GM21526 (cell line): ENCODE results near the gene NEK8.
A peak's percentile ranks its signal among the peaks of the same experiment; 100 is the strongest.

Experiments used
- ATAC-seq: cut with Tn5 transposase; IDR thresholded peaks from one replicate; pipeline ENCODE4 v1.9.1; 2021; ENCODE audit warnings: moderate library complexity; ENCODE audit not compliant: unreplicated experiment, low FRiP score

The NEK8 gene

DNA sequence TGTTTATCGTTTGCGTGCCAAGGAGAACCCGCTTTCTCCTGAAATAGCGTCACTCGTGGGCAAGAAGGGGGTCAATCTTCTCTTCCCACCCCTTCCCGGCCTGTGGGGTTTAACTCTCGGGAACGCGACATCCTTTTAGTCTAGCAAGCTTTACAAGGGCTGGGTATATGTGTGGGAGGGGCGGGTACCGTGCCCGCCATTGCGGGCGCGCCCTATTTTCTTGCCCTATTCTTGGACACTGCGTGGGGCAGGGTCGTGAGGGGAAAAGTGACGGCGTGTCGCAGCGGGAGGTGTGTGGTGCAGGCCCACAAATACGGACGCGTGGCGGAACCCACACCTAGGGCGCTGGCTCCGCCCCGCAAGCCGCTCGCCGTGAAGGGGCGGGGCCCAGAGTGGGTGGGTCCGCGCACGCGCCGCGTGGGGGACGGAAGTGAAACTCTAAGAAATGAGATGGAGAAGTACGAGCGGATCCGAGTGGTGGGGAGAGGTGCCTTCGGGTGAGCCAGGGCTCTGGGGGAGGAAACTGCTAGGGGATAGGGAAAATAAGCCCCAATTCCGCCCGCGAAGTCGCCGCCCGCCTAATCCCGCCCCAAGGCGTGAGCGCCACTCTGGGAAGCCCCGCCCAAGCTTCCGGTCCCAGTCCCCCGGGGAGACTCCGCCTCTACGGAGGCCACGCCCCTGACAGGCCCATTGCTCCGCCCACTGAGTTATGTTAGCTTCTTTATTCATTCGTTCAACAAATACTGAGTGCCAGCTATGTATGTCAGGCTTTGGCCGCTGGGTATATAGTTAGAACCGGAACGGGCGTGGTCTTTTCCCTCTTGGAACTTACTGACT, at the start of gene NEK8:
Gene NEK8 (plus strand): TSS at position 425 of the 837 bp plus-strand sequence. CDS start 26 bp downstream, at position 451.
- ATAC-seq = peak; percentile 36

DNA sequence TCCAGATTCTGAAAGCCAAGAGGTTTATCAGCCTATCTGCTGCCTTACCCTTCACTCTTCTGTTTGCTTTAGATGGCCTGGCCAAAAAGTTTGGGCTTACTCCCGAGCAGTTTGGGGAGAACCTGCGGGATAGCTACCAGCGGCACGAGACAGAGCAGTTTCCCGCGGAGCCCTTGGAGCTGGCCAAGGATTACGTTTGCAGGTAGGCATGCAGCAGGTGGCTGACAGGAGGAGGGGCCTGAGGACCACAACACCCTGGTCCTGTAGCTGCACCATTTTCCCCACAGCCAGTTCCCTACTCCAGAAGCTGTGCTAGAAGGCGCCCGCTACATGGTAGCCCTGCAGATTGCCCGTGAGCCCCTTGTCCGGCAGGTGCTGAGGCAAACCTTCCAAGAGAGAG, 45.9 kb upstream of the NEK8 start:
- no peak for ATAC-seq

DNA sequence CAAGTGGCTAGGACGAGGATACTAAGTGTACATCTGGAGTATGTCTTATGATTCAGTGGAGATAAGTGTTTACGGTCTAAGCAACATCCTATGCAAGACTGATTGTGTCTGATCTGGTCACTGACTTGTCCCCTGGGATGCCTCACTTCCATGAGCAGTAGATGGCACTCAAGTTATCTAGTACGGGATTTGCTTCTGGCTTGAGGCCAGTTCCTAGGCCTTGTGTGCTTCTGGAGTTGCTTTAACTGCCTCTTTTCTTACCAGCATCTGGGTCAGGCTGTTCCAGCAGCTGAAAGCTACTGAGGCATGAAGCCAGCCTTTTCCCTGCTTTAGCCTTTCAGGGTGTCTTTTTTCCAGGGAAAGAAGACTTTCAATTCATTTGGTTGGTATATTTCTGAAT, 43.6 kb upstream of the NEK8 start:
- ATAC-seq = no peak

DNA sequence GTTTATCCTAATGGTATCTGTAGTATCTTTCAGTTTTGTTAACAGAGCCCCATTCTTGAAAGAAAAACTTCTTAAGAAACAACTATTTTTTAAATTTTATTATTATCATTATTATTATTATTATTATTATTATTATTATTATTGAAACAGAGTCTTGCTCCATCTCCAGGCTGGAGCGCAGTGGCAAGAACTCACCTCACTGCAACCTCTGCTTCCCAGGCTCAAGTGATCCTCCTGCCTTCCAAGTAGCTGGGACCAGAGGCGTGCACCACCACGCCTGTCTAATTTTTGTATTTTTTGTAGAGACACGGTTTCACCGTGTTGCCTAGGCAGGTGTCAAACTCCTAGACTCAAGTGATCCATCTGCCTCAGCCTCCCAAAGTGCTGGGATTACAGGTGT, 43.2 kb upstream of the NEK8 start:
- no peak for ATAC-seq

DNA sequence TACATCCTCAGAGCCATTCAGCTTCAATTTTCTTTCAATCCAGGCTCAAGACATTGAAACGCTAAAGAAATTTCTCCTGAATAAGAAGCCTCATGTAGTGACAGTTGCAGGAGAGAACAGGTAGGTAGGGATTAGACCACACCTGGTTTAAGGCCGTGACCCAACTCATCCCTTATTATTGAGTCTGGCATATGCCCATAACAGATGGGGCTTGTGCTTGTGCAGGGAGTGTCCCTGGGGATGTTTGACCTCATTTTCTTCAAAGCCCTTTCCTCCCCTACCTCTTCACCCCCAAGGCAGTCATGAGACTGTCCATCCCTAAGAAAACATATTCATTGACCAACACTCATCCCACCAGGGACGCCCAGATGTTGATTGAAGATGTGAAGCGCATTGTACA, 42.3 kb upstream of the NEK8 start:
- ATAC-seq = no peak

DNA sequence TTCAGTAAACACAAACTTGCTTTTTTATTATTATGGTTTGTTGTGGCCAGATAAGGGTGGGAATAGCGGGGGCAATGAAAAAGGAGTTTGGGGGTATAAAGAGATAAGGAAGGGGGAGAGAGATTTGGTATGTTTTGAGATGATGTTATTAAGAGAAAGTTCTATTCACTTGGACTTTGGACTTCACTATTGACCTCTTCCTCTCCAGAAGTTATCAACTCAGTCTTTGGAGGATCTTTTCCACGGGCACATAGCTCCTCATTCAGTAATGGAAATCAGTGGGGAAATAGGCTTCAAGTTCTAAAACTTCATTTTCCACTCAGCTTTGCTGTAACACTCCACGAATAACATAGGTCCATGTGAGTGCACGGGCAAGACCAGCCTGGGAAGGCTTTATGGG, 40.1 kb upstream of the NEK8 start:
- no peak for ATAC-seq

DNA sequence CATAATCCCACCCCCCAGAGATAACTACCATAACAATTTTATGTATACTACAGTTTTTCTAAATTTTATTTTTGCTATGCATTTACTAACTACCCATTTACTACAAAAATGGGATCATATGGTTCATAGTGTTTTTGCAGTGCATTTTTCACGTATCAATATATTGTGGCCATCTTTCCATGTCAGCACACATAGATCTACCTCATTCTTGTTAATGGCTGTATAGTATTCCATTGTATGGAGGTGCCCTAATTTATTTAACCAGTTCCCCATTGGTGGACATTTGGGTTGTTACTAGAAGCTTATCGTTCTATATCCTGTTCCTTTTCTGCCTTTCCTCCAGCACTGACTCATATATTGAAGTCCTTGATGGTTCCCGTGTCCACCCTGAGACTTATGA, 39.6 kb upstream of the NEK8 start:
- no peak for ATAC-seq

DNA sequence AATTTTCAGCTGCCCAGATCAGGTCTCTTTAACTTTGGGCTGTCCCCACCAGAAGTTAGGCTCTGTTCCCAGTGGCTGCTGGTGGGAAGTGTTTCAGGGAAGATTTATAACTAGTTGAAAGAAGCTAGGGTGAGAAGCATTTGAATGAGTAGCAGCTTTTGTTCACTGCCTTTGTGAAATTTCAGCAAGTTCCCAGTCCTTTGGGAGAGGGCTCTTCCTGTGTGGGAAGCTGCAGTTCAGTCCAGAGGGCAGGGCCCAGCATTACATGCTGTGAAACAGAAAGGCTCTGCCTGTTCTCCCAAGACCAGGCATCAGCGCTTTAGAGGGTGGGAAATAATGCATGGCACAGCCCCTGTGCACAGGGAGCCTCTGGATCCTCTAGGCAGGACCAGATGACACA, 34.7 kb upstream of the NEK8 start:
- no peak for ATAC-seq

DNA sequence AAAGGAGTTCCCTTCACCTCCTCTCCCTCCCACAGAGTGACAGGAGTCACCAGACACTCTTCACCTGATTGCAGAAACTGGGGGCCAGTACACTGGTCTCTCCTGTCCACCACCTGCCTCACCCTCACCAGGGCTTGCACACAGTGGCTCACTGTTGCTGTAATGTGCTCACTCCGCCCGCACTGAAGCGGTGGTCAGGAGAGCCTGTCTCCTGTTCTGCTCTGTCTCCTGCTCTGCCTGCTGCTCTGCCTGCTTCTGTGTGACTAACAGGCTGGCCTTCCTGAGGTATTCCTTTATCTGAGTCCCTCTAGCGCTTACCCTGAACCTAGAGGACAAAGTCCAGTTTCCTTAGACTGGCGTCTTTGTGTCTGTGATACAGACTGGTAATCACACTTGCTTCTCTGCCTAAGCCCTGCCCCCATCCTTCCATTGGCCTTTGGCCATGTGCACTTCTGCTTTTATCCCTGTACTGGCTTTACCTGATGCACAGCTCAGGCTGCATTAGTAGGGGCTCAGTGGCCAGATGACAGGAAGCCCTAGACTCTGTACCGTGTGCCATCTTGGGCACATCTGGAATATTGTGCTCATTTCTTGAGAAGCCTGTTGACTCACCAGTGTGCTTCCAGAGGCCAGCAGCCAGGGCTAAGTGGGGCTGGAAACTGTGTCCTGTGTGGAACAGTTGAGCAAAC, 30.2 kb upstream of the NEK8 start:
- no peak for ATAC-seq

DNA sequence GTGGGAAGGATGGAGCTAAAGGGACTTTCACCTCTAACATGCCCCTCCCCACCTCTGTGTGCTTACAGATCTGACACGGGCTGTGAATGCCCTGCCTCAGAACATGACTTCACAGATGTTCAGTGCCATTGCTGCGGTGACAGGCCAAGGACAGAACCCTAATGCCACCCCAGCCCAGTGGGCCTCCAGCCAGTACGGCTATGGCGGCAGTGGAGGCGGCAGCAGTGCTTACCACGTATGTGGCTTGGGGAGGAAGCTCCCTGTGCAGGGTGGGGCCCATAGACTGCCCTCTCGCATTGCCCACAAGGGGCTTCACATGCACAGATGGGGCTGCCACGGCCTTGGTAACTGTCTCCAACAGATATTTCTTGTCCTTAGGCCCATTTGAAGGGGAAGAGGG, 28.3 kb upstream of the NEK8 start:
- no peak for ATAC-seq

DNA sequence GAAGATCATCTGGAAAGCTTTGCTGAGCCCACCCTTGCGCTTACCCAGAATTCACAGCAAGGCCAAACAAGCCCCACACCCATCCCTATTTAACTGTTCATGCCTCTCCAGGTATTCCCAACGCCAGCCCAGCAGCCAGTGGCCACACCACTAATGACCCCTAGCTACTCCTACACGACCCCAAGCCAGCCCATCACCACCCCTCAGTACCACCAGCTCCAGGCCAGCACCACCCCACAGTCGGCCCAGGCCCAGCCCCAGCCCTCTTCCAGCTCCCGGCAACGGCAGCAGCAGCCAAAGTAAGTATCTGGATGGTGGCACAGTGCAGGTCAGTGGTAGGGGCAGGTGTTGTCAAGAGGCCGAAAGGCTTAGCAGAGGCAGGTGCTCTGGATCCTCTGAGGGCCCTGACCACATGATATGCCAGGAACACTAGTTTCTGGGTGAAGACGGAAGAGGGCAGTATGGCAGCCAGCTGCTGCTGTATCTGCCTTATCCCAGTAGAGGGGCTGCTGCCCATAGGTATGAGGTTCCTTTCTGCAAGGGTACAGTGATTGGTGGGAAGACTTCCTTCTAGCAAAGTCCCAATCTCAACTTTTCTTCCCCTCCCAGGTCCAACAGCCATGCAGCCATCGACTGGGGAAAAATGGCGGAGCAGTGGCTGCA, 27.6 kb upstream of the NEK8 start:
- no peak for ATAC-seq

DNA sequence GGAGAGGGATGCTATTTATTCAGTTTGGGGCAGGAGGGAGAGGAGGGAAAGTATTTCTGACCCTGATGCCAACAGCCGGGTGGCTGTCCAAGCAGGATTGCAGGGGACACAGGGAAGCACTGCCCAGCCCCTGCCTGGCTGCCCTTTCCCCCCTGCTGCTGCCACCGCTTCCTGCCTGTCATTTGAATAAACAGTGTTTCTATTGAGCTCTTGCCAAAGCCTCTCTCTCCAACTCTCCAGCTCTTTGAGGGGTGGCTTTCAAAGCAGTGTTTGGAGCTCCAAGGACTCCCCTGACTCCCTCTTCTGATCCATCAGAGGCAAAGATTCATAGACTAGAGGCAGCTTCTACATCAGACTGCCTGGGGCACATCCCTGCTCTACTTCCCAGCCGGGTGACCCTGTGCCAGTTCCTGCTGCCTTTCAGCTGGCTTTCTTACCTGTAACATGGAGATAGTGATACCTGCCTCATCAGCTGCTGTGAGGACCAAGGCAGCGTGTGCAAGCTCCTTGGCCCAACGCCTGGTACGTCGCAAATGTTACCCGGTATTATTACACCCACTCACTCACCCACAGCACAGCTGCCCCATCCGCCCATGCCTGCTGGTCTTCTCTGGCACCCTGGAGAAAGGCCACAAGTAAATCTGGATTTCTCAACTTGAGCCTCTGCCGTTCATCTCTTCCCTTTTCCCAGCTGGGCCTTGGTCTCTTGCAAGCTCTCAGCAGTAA, 26.4 kb upstream of the NEK8 start:
- ATAC-seq = no peak

DNA sequence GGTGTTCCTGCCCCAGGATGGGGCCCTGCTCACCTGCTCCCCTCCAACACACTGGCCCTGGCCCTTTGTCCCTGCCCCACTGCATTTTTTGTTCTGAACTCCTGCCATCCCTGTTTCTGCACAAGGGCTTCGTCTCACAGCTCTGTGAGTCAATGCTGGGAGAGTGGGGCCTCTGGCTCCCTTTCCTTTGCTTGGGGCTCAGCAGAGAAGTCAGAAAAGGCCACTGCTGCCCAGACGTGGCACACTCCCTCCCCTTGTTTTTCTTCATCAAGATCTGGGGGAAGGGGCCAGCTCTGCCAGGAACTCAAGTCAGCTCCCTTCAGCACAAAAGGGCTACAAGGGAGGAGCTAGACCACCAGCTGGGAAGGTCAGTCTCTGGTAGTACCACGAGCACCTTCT, 25.8 kb upstream of the NEK8 start:
- no peak for ATAC-seq

DNA sequence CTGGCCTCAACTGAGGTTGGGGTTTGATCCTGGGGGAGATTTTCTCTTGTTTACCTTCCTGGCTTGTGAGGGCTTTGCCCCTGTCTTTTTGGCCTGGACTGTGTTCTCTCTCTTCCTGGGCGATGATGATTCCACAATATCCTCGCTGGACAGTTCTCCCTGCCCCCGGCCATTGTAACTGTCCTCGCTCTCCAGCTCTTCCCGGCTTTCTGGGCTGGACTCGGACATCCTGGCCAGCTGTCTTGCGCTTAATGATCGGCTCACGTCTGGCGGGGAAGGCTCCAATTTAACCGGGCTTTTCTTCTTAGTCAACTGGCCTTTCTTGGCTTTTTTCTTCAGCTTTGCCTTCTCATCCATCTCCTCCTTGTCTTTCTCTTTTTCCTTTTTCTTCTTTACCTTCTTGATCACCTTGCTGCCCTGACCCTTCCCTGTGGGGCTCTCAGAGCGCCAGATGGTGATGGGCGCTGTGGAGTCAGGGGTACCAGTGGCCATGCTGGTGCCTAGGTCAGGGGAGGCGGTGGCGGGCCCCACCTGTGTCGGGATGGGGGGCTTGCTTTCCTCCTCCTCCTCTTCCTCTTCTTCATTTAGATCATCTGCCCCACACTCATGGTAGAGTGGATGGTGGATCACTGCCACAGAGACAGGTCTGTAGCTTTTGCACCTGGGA, 24.9 kb upstream of the NEK8 start:
- no peak for ATAC-seq

DNA sequence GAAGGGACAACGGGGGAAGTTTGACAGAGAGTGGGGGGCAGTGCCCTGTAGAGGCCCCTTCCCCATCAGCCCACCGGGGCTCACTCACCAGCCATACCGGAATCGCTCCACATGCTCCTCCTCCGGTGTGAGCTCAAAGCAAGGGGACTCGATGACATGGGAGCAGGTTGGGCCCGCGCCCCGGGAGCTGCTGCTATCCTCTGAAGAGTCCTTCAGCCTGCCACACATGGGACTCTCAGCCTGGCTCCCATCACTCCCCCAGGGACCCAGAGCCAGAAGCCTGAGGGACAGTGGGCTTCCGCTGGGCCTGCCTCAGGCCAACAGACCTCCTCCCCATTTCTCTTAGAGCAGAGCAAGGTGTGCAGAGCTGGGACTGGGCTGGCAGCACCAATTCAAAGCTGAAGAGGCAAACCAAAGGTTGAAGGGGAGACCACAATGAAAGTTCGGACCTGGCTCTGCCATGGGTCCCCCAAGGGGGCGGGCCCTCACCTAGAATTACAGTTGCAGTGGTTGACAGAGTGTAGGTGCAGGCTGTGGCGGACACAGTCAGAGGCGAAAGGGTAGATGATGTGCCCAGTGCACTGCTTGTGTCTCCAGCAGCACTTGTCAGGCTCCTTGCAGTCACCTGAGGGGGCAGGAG, 24.2 kb upstream of the NEK8 start:
- no peak for ATAC-seq

DNA sequence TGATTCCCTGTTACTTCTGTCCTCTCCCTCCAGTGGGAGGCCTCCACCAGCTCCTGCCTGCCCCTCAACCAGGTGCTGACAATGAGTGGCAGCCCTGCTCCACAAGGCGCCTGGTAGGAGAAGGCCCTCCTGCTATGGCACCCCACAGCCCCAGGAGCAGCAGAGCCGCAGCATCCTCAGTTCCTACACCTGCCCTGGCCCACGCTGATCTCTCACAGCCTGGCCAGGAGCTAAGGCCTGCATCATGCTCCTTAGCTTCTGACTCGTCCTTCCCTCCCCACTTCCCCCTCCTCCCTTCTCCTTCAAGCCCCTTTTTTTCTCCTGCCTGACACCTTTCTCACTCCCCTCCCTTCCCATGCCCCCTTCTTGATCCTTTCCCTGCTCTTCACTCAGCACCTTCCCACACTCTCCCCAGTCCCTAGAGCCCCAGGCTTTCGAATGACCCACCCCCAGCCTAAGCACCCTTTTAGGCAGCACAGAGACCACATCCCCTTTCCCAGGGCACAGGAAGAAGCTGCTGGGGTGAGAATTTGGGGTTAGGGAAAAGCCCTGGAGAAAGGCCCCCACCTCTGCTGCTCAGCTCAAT, 23.4 kb upstream of the NEK8 start:
- ATAC-seq = no peak

DNA sequence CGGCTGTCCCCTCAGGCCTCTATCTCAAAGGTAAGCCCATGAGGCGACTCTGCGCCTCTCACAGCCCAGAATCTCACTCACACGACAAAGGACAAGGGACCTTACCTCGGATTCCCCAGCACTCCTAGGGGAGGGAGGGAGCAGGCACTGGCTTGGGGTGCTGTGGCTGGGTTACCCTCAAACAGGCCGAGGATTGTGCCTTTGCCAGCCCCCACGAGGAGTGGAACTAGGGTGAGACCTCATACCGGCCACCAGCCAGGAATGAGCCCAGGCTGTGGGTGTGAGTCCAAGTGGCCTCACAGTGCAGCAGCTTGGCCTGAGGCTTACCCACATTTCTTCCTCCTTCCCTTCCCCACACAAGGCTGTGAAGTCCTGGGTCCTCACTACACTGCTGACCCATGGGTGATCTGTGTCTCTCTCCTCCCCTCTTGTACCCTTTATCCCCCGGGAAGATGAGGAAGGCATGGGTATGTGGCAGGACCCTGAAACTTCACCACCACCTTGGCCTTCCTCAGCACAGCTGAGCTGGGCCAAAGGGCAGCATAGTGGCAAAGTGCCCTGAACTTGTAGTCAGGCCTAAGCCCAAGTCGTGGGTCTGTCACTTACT, 22.8 kb upstream of the NEK8 start:
- no peak for ATAC-seq

DNA sequence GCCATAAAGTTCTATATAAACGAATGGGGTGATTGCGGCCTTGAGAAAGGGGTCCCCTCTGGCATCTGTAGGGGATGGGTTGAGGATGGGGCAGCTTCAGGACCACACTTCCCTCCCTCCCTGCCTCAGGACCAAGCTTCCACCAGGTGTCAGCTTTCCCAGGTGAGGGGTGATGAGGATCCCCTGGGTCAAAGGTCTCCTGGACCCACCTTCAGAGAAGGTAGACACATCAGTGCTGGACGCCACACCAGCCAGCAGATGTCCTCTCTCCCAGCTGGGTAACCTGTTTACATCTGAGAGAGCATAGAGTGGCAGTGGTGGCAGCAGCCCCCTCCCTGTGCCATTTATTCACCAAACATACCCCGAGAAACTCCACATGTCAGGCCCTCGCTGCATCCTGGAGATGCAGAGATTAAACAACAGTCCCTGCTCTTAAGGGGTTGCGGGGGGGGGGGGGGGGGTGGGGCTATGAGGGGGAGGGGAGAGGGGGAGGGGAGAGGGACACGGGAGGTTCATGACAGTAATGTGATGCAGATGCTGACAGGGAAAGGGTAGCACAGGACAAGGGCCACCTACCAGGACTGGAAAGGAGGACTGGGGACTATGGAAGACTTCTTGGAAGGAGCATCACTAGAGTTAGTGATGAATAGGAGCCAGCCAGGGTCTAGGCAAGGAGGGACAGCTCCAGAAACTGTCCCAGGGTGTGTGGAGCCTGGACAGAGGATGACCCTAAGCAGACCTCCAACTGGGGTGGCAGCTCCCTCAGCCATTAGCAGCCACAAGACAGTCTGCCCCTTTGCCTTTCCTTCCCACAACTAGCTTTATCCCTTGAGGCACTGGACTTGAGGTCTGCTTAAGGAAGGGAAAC, 21.9 kb upstream of the NEK8 start:
- ATAC-seq = no peak
